ENCODE measurements around the gene ZNRD2.

Gene ZNRD2

DNA sequence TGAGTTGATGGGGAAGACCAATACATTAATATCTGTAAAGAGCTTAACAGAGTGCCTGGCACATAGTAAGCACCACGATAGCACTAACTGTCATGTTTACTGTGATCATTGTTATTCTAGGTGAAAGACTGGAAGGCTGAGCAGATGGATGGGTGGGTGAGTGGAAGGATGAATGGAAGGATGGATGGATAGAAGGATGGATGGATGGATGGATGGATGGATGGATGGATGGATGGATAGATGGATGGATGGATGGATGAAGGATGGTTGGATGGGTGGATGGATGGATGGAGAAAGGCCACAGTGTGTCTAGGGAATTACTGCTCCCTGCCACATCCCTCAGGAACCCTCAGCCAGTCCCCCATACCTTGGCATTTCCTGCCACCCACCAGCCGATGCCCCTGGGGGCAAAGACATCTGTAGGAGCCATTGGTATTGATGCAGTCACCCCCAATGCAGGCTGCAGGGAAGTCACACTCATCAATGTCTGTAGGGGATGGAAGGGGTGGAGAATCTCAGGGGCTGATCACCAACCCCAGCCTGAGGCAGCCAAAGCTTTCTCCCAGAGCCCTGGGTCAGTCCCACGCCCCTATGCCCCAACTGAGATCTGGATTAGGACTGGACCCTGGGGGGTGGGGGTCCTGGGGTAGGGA is 27.4 kb upstream of the ZNRD2 start:
- H3K36me3 ChIP-seq (replicated peaks), result peaks cover 83% of the 10 kb centered on the region
- H3K27ac ChIP-seq, result no peak overlapping the region
- no peaks in the 10 kb centered on the region for H3K27me3 ChIP-seq (replicated peaks)
- in situ Hi-C loops (cut with HindIII; ENCODE audit: low pct_ligation_motif_present, low sequenced_read_pairs), result no loop called here
- no peak for DNase-seq
- H3K4me3 ChIP-seq (ENCODE audit: low read depth, low read length), result no peak overlapping the region
- TF ChIP-seq, protein P1, sequence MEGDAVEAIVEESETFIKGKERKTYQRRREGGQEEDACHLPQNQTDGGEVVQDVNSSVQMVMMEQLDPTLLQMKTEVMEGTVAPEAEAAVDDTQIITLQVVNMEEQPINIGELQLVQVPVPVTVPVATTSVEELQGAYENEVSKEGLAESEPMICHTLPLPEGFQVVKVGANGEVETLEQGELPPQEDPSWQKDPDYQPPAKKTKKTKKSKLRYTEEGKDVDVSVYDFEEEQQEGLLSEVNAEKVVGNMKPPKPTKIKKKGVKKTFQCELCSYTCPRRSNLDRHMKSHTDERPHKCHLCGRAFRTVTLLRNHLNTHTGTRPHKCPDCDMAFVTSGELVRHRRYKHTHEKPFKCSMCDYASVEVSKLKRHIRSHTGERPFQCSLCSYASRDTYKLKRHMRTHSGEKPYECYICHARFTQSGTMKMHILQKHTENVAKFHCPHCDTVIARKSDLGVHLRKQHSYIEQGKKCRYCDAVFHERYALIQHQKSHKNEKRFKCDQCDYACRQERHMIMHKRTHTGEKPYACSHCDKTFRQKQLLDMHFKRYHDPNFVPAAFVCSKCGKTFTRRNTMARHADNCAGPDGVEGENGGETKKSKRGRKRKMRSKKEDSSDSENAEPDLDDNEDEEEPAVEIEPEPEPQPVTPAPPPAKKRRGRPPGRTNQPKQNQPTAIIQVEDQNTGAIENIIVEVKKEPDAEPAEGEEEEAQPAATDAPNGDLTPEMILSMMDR (IDR thresholded peaks at IDR 0.05; ENCODE audit: low read depth, low read length, missing control alignments), result no peak

DNA sequence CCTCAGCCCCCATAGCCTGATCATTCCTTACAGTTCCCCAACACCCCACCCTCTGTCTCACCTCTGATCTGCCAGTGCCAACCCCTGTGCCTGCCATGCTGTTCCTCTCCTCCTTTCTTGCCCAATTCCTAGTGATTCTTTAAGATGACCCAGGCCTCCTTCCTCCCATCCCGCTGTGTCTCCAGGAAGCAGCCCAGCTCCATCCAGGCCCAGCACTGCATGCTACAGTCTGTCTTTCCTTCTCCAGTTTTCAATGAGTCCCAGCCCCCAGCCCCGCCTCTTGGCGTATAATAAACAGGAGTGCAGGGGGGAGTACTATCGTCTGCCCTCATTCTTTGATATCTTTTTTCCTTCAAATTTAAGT is 24.4 kb upstream of the ZNRD2 start:
- DNase-seq, result no peak
- TF ChIP-seq, protein P1 (IDR thresholded peaks at IDR 0.05; ENCODE audit: low read depth, low read length, missing control alignments), result no peak
- Histone ChIP-seq H3K4me3 (ENCODE audit: low read depth, low read length) (no peak overlapping the region), H3K36me3 (replicated peaks) (peaks cover 84% of the 10 kb centered on the region), H3K27me3 (replicated peaks) (no peaks in the 10 kb centered on the region), H3K27ac (no peak overlapping the region)
- in situ Hi-C loops (cut with HindIII; ENCODE audit: low pct_ligation_motif_present, low sequenced_read_pairs), result no loop called here

DNA sequence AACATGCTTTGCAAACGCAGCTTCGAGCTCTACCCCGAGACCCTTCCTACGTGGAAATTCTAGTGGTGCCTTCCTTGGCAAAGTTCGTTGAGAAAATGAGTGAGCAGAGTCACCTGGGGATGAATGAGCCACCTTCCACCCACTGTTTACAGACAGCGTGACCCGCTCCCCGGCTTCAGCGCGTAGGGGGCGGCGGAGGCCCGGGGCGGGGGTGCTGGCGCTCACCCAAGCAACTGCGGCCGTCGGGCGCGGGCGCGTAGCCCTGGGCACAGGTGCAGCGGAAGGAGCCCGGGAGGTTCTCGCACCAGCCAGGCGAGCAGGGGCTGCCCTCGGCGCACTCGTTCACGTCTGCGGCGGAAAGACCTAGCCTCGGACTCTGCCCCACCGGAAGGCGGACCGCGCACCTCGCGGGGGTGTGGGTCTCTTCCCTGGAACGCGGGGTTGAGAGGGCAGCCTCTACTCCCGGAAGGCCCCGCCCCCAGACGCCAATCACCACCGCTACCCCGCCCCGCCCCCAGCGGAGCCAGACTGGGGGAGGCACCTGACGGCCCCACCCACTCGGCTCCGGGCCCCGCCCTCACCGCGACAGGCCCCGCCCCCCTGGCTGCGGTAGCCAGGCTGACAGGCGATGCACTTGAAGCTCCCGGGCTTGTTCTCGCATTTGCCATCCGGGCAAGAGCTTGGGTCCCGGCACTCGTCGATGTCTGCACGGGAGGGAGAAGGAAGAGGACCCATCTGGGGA is 23.9 kb upstream of the ZNRD2 start:
- no peak for DNase-seq
- no peak overlapping the region for H3K27ac ChIP-seq

DNA sequence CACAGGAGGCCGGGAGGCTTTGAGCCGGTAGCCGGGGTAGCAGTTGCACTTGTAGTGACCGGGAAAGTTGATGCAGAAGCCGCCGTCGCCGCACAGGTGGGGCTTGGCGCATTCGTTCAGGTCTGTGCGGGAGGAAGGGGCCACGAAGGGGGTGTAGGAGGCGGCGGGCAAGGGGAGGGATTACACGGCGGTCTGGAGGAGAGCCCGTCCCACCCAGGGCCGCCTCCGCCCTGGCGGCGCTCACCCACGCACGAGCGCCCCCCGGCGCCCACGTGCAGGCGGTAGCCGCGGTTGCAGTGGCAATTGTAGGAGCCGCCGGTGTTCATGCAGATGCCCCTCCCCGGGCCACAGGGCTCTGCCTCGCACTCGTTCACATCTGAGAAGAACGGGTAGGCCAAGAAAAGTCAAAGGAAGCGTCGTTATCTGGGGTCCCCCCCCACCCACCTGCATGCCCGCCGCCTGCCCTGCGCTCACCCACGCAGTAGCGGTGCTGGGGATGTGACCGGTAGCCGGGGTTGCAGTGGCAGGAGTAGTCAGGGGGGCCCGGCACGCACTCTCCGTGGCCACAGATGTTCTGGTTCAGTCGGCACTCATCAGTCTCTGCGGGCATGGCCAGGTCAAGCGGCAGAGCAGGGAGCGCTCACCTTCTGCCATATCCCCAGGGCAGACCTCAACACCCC is 22.7 kb upstream of the ZNRD2 start:
- Histone ChIP-seq H3K27me3 (replicated peaks) (no peaks in the 10 kb centered on the region), H3K4me3 (ENCODE audit: low read depth, low read length) (no peak overlapping the region), H3K36me3 (replicated peaks) (peaks cover 87% of the 10 kb centered on the region), H3K27ac (no peak overlapping the region)
- TF ChIP-seq, protein P1 (IDR thresholded peaks at IDR 0.05; ENCODE audit: low read depth, low read length, missing control alignments), result no peak
- in situ Hi-C loops (cut with HindIII; ENCODE audit: low pct_ligation_motif_present, low sequenced_read_pairs), result no loop called here
- no peak for DNase-seq

More for the DNA sequence above, 23.9 kb upstream of the ZNRD2 start:
- H3K27me3 ChIP-seq (replicated peaks), result no peaks in the 10 kb centered on the region
- TF ChIP-seq, protein P1 (IDR thresholded peaks at IDR 0.05; ENCODE audit: low read depth, low read length, missing control alignments), result no peak
- H3K4me3 ChIP-seq (ENCODE audit: low read depth, low read length), result no peak overlapping the region
- in situ Hi-C loops (cut with HindIII; ENCODE audit: low pct_ligation_motif_present, low sequenced_read_pairs), result no loop called here
- H3K36me3 ChIP-seq (replicated peaks), result peaks cover 84% of the 10 kb centered on the region

DNA sequence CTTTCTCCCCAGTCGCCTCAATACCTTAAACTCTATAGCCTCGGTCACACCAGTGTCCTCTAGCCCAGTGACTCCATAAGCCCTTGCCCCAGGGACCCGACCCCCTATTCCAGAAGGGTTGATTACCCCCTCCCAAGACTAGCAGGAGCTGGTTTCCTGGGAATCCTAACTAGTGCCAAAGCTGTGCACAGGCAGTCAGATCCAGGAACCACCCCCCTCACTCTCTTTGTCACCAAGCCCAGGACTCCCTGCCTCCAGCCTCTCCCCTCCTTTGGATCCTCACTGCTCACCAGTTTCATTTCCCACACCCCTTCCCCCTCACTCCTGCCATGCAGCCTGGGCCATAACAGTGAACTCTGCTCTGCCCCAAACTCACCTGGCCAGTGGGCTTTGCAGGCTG is 21.9 kb upstream of the ZNRD2 start:
- in situ Hi-C loops (cut with HindIII; ENCODE audit: low pct_ligation_motif_present, low sequenced_read_pairs), result no loop called here
- peaks cover 86% of the 10 kb centered on the region for H3K36me3 ChIP-seq (replicated peaks)
- H3K4me3 ChIP-seq (ENCODE audit: low read depth, low read length), result no peak overlapping the region
- H3K27me3 ChIP-seq (replicated peaks), result no peaks in the 10 kb centered on the region
- no peak for DNase-seq
- TF ChIP-seq, protein P1 (IDR thresholded peaks at IDR 0.05; ENCODE audit: low read depth, low read length, missing control alignments), result no peak
- H3K27ac ChIP-seq, result no peak overlapping the region

Data from brain microvascular endothelial cell (primary cell).